Measurements from ENCODE around the gene SLC13A3. TPM values are rescaled to one million over a fixed set of nuclear protein-coding genes. Genes with fewer than 3 reads are reported as not detected.
A peak's percentile ranks its signal among the peaks of the same experiment; 100 is the strongest.

SLC13A3 gene
- total RNA-seq, 2 donors from 2014 or later, result 0.21 TPM; not detected in 1

GRCh38 chr20:46634528-46634927 lies 16.7 kb downstream of the SLC13A3 start:
- peaks cover 4% of the 10 kb centered on the region for H3K27me3 Mint-ChIP-seq (ENCODE audit: low read depth)
- H3K4me3 Mint-ChIP-seq, result no peak overlapping the region
- H3K36me3 Mint-ChIP-seq (ENCODE audit: insufficient read depth in 2 of 2), result peaks cover 0 to 3% of the 10 kb centered on the region in 2 donors
- DNase-seq (no peak), ATAC-seq (replicated peaks in 1 of 2) (no peak)
- no peak overlapping the region for H3K27ac Mint-ChIP-seq
- H3K9me3 Mint-ChIP-seq, result peaks cover 0 to 5% of the 10 kb centered on the region in 2 donors
- H3K4me1 Mint-ChIP-seq (ENCODE audit: low read depth), result no peaks in the 10 kb centered on the region

- H3K9me3 Mint-ChIP-seq, result peaks cover 3 to 5% of the 10 kb centered on the region in 2 donors
- DNase-seq (no peak), ATAC-seq (replicated peaks in 1 of 2) (no peak)
- peaks cover 0 to 3% of the 10 kb centered on the region in 2 donors for H3K36me3 Mint-ChIP-seq (ENCODE audit: insufficient read depth in 2 of 2)
- H3K4me3 Mint-ChIP-seq, result no peak overlapping the region
- H3K27ac Mint-ChIP-seq, result no peak overlapping the region
- H3K27me3 Mint-ChIP-seq (ENCODE audit: low read depth), result peaks cover 8% of the 10 kb centered on the region
- no peaks in the 10 kb centered on the region for H3K4me1 Mint-ChIP-seq (ENCODE audit: low read depth)
These were observed 19.3 kb downstream of the SLC13A3 start for GRCh38 chr20:46631874-46632446.

GRCh38 chr20:46631212-46631869 lies 19.9 kb downstream of the SLC13A3 start:
- H3K27me3 Mint-ChIP-seq (ENCODE audit: low read depth), result peaks cover 8% of the 10 kb centered on the region
- H3K4me3 Mint-ChIP-seq, result no peak overlapping the region
- H3K4me1 Mint-ChIP-seq (ENCODE audit: low read depth), result no peaks in the 10 kb centered on the region
- DNase-seq (no peak), ATAC-seq (replicated peaks in 1 of 2) (peak in 1 of 2 donors; percentile 23)
- H3K36me3 Mint-ChIP-seq (ENCODE audit: insufficient read depth in 2 of 2), result peaks cover 0 to 5% of the 10 kb centered on the region in 2 donors
- no peak overlapping the region for H3K27ac Mint-ChIP-seq
- H3K9me3 Mint-ChIP-seq, result peaks cover 5% of the 10 kb centered on the region in 2 donors

- Mint-ChIP-seq H3K4me3 (no peak overlapping the region), H3K36me3 (ENCODE audit: insufficient read depth in 2 of 2) (peaks cover 0 to 5% of the 10 kb centered on the region in 2 donors), H3K27me3 (ENCODE audit: low read depth) (peaks cover 15% of the 10 kb centered on the region), H3K9me3 (peaks cover 5% of the 10 kb centered on the region in 2 donors), H3K27ac (no peak overlapping the region), H3K4me1 (ENCODE audit: low read depth) (no peaks in the 10 kb centered on the region)
- ATAC-seq (replicated peaks in 1 of 2), result no peak
- DNase-seq, result no peak
These were observed 21.0 kb downstream of the SLC13A3 start for GRCh38 chr20:46630306-46630705.

GRCh38 chr20:46629341-46629740 lies 21.9 kb downstream of the SLC13A3 start:
- H3K27me3 Mint-ChIP-seq (ENCODE audit: low read depth), result peaks cover 19% of the 10 kb centered on the region
- no peak overlapping the region for H3K27ac Mint-ChIP-seq
- DNase-seq (no peak), ATAC-seq (replicated peaks in 1 of 2) (no peak)
- no peaks in the 10 kb centered on the region for H3K4me1 Mint-ChIP-seq (ENCODE audit: low read depth)
- peaks cover under 1 to 5% of the 10 kb centered on the region in 2 donors for H3K36me3 Mint-ChIP-seq (ENCODE audit: insufficient read depth in 2 of 2)
- H3K4me3 Mint-ChIP-seq, result no peak overlapping the region
- peaks cover 5 to 6% of the 10 kb centered on the region in 2 donors for H3K9me3 Mint-ChIP-seq

- Mint-ChIP-seq H3K4me3 (no peak overlapping the region), H3K36me3 (ENCODE audit: insufficient read depth in 2 of 2) (peaks cover 5 to 8% of the 10 kb centered on the region in 2 donors), H3K9me3 (peaks cover 11% of the 10 kb centered on the region in 2 donors), H3K27me3 (ENCODE audit: low read depth) (peaks cover 34% of the 10 kb centered on the region), H3K27ac (no peak overlapping the region), H3K4me1 (ENCODE audit: low read depth) (no peaks in the 10 kb centered on the region)
- no peak for DNase-seq
- ATAC-seq (replicated peaks in 1 of 2), result no peak
These were observed 24.0 kb downstream of the SLC13A3 start for GRCh38 chr20:46627234-46627633.

- Mint-ChIP-seq H3K36me3 (ENCODE audit: insufficient read depth in 2 of 2) (peaks cover 5 to 8% of the 10 kb centered on the region in 2 donors), H3K27me3 (ENCODE audit: low read depth) (peaks cover 39% of the 10 kb centered on the region), H3K4me1 (ENCODE audit: low read depth) (no peaks in the 10 kb centered on the region), H3K9me3 (peaks cover 11% of the 10 kb centered on the region in 2 donors), H3K27ac (no peak overlapping the region), H3K4me3 (no peak overlapping the region)
- ATAC-seq (replicated peaks in 1 of 2), result no peak
- no peak for DNase-seq
These were observed 24.5 kb downstream of the SLC13A3 start for GRCh38 chr20:46626758-46627157.

- DNase-seq, result no peak
- Mint-ChIP-seq H3K36me3 (ENCODE audit: insufficient read depth in 2 of 2) (peaks cover 5 to 8% of the 10 kb centered on the region in 2 donors), H3K27ac (no peak overlapping the region), H3K4me3 (no peak overlapping the region), H3K9me3 (peaks cover 11% of the 10 kb centered on the region in 2 donors), H3K27me3 (ENCODE audit: low read depth) (peaks cover 41% of the 10 kb centered on the region), H3K4me1 (ENCODE audit: low read depth) (no peaks in the 10 kb centered on the region)
- no peak for ATAC-seq (replicated peaks in 1 of 2)
These were observed 25.3 kb downstream of the SLC13A3 start for GRCh38 chr20:46625875-46626373.

GRCh38 chr20:46624946-46625345 lies 26.3 kb downstream of the SLC13A3 start:
- Mint-ChIP-seq H3K4me1 (ENCODE audit: low read depth) (no peaks in the 10 kb centered on the region), H3K9me3 (peaks cover 9 to 11% of the 10 kb centered on the region in 2 donors), H3K27me3 (ENCODE audit: low read depth) (peaks cover 50% of the 10 kb centered on the region), H3K27ac (no peak overlapping the region), H3K36me3 (ENCODE audit: insufficient read depth in 2 of 2) (peaks cover 5 to 8% of the 10 kb centered on the region in 2 donors), H3K4me3 (no peak overlapping the region)
- DNase-seq (no peak), ATAC-seq (replicated peaks in 1 of 2) (no peak)

GRCh38 chr20:46622165-46622564 lies 29.1 kb downstream of the SLC13A3 start:
- H3K4me1 Mint-ChIP-seq (ENCODE audit: low read depth), result no peaks in the 10 kb centered on the region
- H3K27me3 Mint-ChIP-seq (ENCODE audit: low read depth), result peaks cover 57% of the 10 kb centered on the region
- peaks cover 5 to 6% of the 10 kb centered on the region in 2 donors for H3K36me3 Mint-ChIP-seq (ENCODE audit: insufficient read depth in 2 of 2)
- ATAC-seq (replicated peaks in 1 of 2) (no peak), DNase-seq (no peak)
- H3K27ac Mint-ChIP-seq, result no peak overlapping the region
- H3K4me3 Mint-ChIP-seq, result no peak overlapping the region
- H3K9me3 Mint-ChIP-seq, result peaks cover 6 to 9% of the 10 kb centered on the region in 2 donors

- H3K4me1 Mint-ChIP-seq (ENCODE audit: low read depth), result no peaks in the 10 kb centered on the region
- peaks cover 57% of the 10 kb centered on the region for H3K27me3 Mint-ChIP-seq (ENCODE audit: low read depth)
- no peak overlapping the region for H3K4me3 Mint-ChIP-seq
- peaks cover 3 to 5% of the 10 kb centered on the region in 2 donors for H3K36me3 Mint-ChIP-seq (ENCODE audit: insufficient read depth in 2 of 2)
- no peak overlapping the region for H3K27ac Mint-ChIP-seq
- no peak for DNase-seq
- peaks cover 6% of the 10 kb centered on the region in 2 donors for H3K9me3 Mint-ChIP-seq
- no peak for ATAC-seq (replicated peaks in 1 of 2)
These were observed 29.8 kb downstream of the SLC13A3 start for GRCh38 chr20:46621492-46621891.

- Mint-ChIP-seq H3K9me3 (peaks cover 6% of the 10 kb centered on the region in 2 donors), H3K27me3 (ENCODE audit: low read depth) (peaks cover 46% of the 10 kb centered on the region), H3K27ac (no peak overlapping the region), H3K4me1 (ENCODE audit: low read depth) (no peaks in the 10 kb centered on the region), H3K4me3 (no peak overlapping the region), H3K36me3 (ENCODE audit: insufficient read depth in 2 of 2) (peaks cover 3 to 5% of the 10 kb centered on the region in 2 donors)
- DNase-seq (no peak), ATAC-seq (replicated peaks in 1 of 2) (no peak)
These were observed 31.8 kb downstream of the SLC13A3 start for GRCh38 chr20:46619445-46619844.

- H3K36me3 Mint-ChIP-seq (ENCODE audit: insufficient read depth in 2 of 2), result no peaks in the 10 kb centered on the region
- H3K9me3 Mint-ChIP-seq, result no peaks in the 10 kb centered on the region
- H3K27ac Mint-ChIP-seq, result no peak overlapping the region
- H3K4me3 Mint-ChIP-seq, result no peak overlapping the region
- DNase-seq (no peak), ATAC-seq (replicated peaks in 1 of 2) (no peak)
- peaks cover 40% of the 10 kb centered on the region for H3K27me3 Mint-ChIP-seq (ENCODE audit: low read depth)
- H3K4me1 Mint-ChIP-seq (ENCODE audit: low read depth), result no peaks in the 10 kb centered on the region
These were observed 32.8 kb downstream of the SLC13A3 start for GRCh38 chr20:46618316-46619100.
